ENCODE data around the gene ESAM. TPM values are rescaled to one million over a fixed set of nuclear protein-coding genes. Genes with fewer than 3 reads are reported as not detected.

Gene ESAM, protein sequence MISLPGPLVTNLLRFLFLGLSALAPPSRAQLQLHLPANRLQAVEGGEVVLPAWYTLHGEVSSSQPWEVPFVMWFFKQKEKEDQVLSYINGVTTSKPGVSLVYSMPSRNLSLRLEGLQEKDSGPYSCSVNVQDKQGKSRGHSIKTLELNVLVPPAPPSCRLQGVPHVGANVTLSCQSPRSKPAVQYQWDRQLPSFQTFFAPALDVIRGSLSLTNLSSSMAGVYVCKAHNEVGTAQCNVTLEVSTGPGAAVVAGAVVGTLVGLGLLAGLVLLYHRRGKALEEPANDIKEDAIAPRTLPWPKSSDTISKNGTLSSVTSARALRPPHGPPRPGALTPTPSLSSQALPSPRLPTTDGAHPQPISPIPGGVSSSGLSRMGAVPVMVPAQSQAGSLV
- 0.54 TPM for total RNA-seq (ENCODE audit: unreplicated experiment)
- long read RNA-seq: 0 reads

DNA sequence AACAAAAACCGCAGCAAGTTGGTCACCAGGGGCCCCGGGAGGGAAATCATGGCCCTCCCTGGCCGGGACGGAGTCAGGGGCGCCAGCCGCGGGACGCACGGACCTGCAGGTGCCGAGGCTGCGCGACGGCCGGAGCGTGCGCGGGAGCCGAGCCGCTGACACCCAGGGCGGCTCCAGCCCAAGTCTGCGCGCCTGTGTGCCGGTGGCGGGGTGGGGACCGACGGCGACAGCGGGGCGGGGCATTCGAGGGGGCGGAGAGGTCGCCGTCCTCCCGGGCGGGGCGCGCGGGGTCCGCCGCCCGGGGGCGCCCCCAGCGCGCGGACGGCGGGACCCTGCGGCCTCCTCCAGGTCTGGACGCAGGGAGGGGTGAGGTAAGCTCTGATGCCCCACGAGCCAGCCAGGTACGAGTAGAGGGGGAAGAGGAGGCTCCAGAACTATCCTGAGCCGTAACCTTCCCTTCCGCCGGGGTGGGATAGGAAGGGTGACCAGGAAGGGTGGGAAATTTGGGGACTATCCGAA, at the start of gene ESAM:
Gene ESAM (minus strand): TSS at position 186 of the 519 bp plus-strand sequence. CDS start 136 bp downstream, at position 50.
- H3K36me3 Mint-ChIP-seq (ENCODE audit: unreplicated experiment): no peaks in the 10 kb centered on the region
- peak; percentile 46 for DNase-seq
- no peak within 1 kb of the TSS for H3K27ac Mint-ChIP-seq (ENCODE audit: unreplicated experiment)
- peak within 1 kb of the TSS; percentile 94 for H3K4me3 Mint-ChIP-seq (ENCODE audit: unreplicated experiment)
- H3K27me3 Mint-ChIP-seq (ENCODE audit: unreplicated experiment): peaks cover 29% of the 10 kb centered on the region
- peaks cover 8% of the 10 kb centered on the region for H3K4me1 Mint-ChIP-seq (ENCODE audit: low read depth, unreplicated experiment)
- no peaks in the 10 kb centered on the region for H3K9me3 Mint-ChIP-seq (ENCODE audit: unreplicated experiment)
- TF ChIP-seq, protein P1, sequence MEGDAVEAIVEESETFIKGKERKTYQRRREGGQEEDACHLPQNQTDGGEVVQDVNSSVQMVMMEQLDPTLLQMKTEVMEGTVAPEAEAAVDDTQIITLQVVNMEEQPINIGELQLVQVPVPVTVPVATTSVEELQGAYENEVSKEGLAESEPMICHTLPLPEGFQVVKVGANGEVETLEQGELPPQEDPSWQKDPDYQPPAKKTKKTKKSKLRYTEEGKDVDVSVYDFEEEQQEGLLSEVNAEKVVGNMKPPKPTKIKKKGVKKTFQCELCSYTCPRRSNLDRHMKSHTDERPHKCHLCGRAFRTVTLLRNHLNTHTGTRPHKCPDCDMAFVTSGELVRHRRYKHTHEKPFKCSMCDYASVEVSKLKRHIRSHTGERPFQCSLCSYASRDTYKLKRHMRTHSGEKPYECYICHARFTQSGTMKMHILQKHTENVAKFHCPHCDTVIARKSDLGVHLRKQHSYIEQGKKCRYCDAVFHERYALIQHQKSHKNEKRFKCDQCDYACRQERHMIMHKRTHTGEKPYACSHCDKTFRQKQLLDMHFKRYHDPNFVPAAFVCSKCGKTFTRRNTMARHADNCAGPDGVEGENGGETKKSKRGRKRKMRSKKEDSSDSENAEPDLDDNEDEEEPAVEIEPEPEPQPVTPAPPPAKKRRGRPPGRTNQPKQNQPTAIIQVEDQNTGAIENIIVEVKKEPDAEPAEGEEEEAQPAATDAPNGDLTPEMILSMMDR (IDR thresholded peaks at IDR 0.05; ENCODE audit: partially characterized antibody, unreplicated experiment): no peak

DNA sequence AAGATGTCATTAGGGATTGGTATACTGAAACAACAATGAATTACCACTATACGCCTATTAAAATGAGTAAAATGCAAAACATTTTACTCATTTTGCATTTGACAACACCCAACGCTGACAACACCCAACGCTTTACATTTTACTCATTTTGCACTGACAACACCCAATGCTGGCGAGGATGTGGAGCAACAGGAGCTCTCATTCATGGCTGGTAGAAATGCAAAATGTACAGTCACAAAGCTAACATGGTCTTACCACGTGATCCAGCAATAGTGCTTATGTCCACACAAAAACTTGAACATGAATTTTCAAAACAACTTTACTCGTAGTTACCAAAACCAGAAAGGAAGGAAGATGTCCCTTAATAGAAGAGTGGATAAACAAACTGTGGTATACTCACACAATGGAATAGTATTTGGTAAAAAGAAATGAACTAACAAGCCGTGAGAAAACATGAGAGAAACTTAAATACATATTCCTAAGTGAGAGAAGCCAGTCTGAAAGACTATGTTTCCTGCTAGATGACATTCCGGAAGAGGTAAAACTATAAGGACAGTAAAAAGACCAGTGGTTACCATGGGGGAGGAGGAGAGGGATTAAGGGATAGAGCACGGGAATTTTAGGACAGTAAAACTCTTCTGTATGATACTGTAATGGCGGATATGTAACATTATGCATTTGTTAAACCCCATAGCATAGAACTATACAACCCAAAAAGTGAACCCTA, 49.5 kb upstream of the ESAM start:
- Mint-ChIP-seq H3K4me1 (ENCODE audit: low read depth, unreplicated experiment) (no peaks in the 10 kb centered on the region), H3K27me3 (ENCODE audit: unreplicated experiment) (no peaks in the 10 kb centered on the region), H3K36me3 (ENCODE audit: unreplicated experiment) (no peaks in the 10 kb centered on the region), H3K9me3 (ENCODE audit: unreplicated experiment) (no peaks in the 10 kb centered on the region), H3K27ac (ENCODE audit: unreplicated experiment) (no peak overlapping the region), H3K4me3 (ENCODE audit: unreplicated experiment) (no peak overlapping the region)
- no peak for DNase-seq
- TF ChIP-seq, protein P1 (IDR thresholded peaks at IDR 0.05; ENCODE audit: partially characterized antibody, unreplicated experiment): no peak

DNA sequence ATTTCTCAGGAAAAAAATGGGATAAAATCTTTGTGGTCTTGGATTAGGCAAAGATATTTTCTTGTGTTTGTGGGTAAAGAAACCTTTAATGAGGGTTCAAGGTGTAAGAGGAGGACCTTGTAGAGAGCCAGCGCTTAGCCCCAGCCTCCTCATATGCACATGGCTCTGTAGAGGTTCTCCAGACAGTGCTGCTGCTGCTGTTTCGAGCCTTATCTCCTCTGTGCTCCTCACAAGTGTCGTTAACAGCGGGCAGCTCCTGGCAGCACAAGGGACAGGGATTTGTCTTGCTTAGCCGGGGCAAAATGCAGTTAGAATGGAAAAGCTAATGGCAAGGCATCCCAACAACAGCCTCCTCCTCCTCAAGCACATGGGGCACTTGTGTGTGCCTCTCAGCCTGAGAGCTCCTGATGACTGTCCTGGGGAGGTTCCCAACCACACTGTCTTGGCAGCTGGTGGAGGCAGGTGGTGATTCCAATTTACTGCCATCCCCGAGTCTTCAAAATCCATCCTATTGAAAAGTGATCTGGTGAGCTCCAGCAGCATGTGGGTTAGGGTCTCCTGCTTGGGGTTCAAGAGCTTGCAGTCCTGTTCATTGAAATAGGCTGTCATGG, 45.7 kb upstream of the ESAM start:
- peaks cover 6% of the 10 kb centered on the region for H3K36me3 Mint-ChIP-seq (ENCODE audit: unreplicated experiment)
- no peak for DNase-seq
- H3K27ac Mint-ChIP-seq (ENCODE audit: unreplicated experiment): no peak overlapping the region
- no peaks in the 10 kb centered on the region for H3K4me1 Mint-ChIP-seq (ENCODE audit: low read depth, unreplicated experiment)
- H3K27me3 Mint-ChIP-seq (ENCODE audit: unreplicated experiment): no peaks in the 10 kb centered on the region
- H3K4me3 Mint-ChIP-seq (ENCODE audit: unreplicated experiment): no peak overlapping the region
- no peaks in the 10 kb centered on the region for H3K9me3 Mint-ChIP-seq (ENCODE audit: unreplicated experiment)
- TF ChIP-seq, protein P1 (IDR thresholded peaks at IDR 0.05; ENCODE audit: partially characterized antibody, unreplicated experiment): no peak

DNA sequence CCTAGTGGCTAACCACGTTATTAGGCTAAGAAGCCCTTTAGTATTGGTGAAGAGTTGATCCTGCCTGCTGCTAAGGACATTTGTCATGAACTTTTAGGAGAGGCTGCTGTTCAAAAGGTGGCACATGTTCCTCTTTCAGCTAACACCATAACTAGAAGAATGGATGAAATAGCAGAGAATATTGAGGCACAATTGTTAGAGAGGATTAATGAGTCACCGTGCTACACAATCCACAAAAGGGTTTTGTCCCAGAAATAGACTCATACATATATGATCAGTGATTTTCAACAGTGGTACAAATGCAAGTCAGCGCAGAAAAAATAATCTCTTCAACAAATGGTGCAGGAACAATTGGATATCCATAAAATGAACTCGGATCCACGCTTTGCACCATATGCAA, 45.1 kb upstream of the ESAM start:
- no peak overlapping the region for H3K4me3 Mint-ChIP-seq (ENCODE audit: unreplicated experiment)
- no peaks in the 10 kb centered on the region for H3K9me3 Mint-ChIP-seq (ENCODE audit: unreplicated experiment)
- peaks cover 6% of the 10 kb centered on the region for H3K36me3 Mint-ChIP-seq (ENCODE audit: unreplicated experiment)
- no peaks in the 10 kb centered on the region for H3K27me3 Mint-ChIP-seq (ENCODE audit: unreplicated experiment)
- TF ChIP-seq, protein P1 (IDR thresholded peaks at IDR 0.05; ENCODE audit: partially characterized antibody, unreplicated experiment): no peak
- no peak overlapping the region for H3K27ac Mint-ChIP-seq (ENCODE audit: unreplicated experiment)
- no peak for DNase-seq
- H3K4me1 Mint-ChIP-seq (ENCODE audit: low read depth, unreplicated experiment): no peaks in the 10 kb centered on the region

Data from glutamatergic neuron (in vitro differentiated cells).